ENCODE results near the gene MYO16.

DNA sequence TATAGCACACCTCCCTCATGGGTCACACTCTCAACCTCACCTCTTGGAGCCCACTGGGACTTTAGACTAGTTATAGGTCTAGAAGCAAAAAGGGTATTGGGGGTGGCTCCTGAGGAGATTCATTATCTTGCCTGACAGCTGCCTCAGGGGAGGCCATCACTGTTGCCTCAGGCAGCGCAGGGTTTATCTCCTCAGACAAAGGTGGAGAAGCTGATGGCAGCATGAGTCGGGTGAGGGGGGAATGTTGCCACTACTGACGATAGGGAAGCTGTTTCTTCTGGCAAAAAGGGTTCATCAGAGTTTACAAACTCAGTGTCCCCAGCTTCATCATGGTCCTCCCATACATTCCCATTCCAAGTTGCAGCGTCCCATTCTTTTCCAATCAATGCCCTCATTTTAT lies 594.6 kb downstream of the MYO16 start:
- no peak for TF ChIP-seq RAD21 (IDR thresholded peaks at IDR 0.05; ENCODE audit: low read length)
- TF ChIP-seq, protein P1, sequence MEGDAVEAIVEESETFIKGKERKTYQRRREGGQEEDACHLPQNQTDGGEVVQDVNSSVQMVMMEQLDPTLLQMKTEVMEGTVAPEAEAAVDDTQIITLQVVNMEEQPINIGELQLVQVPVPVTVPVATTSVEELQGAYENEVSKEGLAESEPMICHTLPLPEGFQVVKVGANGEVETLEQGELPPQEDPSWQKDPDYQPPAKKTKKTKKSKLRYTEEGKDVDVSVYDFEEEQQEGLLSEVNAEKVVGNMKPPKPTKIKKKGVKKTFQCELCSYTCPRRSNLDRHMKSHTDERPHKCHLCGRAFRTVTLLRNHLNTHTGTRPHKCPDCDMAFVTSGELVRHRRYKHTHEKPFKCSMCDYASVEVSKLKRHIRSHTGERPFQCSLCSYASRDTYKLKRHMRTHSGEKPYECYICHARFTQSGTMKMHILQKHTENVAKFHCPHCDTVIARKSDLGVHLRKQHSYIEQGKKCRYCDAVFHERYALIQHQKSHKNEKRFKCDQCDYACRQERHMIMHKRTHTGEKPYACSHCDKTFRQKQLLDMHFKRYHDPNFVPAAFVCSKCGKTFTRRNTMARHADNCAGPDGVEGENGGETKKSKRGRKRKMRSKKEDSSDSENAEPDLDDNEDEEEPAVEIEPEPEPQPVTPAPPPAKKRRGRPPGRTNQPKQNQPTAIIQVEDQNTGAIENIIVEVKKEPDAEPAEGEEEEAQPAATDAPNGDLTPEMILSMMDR (conservative IDR thresholded peaks at IDR 0.05; ENCODE audit: low read depth, low read length) = no peak
